ENCODE measurements around the gene EGFR. TPM values are rescaled to one million over a fixed set of nuclear protein-coding genes. Genes with fewer than 3 reads are reported as not detected.

EGFR gene
- total and polyA plus RNA-seq, 11 donors: 2.3 to 29.6 (median 7.0) TPM

DNA sequence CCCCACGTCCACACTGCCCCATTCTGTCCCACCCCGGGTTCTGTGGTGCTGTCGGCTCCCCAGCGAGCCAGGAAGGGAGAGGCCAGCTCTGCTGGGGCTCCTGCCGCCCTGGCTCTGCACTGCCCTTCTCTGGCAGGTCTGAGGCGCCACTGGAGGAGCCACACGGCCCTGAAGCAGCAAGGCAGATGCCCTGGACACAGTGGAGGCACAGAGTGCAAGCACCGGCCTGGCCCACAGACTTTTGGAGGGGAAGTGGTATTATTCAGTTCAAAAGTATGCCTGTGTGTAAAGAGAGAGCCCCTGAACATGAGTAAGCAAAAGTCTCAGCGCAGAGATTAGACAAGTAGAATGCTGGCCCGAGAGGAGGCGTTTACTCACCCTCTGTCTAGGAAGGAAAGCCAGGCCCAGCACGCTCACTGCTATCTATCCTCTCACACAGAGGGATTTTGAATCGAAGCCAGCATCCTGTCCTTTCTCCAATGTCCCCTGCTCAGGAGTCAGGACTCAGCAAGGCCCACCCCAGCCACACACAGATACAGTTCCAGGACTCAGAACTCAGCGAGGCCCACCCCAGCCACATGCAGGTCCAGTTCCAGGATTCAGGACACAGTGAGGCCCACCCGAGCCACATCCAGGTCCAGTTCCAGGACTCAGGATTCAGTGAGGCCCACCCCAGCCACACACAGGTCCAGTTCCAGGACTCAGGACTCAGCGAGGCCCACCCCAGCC lies 115.0 kb downstream of the EGFR start:
- no peak overlapping the region for H3K4me3 ChIP-seq
- TF ChIP-seq POLR2A (IDR thresholded peaks at IDR 0.05): no peak
- TF ChIP-seq, protein P1, sequence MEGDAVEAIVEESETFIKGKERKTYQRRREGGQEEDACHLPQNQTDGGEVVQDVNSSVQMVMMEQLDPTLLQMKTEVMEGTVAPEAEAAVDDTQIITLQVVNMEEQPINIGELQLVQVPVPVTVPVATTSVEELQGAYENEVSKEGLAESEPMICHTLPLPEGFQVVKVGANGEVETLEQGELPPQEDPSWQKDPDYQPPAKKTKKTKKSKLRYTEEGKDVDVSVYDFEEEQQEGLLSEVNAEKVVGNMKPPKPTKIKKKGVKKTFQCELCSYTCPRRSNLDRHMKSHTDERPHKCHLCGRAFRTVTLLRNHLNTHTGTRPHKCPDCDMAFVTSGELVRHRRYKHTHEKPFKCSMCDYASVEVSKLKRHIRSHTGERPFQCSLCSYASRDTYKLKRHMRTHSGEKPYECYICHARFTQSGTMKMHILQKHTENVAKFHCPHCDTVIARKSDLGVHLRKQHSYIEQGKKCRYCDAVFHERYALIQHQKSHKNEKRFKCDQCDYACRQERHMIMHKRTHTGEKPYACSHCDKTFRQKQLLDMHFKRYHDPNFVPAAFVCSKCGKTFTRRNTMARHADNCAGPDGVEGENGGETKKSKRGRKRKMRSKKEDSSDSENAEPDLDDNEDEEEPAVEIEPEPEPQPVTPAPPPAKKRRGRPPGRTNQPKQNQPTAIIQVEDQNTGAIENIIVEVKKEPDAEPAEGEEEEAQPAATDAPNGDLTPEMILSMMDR (IDR thresholded peaks at IDR 0.05): peak in 1 of 12 donors; percentile 17
- intact Hi-C loops (cut with DNase I): loop anchor here in 4 of 10 donors (1.0 to 10.0 kb wide), 6 partner anchors 40 to 121 kb away; no protein-coding TSS in a partner anchor
- H3K27me3 ChIP-seq: no peaks in the 10 kb centered on the region
- 38 to 47% (median 41%) methylated on average over 13 to 16 of the region's 16 CpGs for WGBS, 4 donors
- peaks cover 13 to 53% (median 43%) of the 10 kb centered on the region in 12 donors for H3K4me1 ChIP-seq
- ATAC-seq: peak; percentile 61 to 90 (median 85)
- peaks cover 0 to 14% (median 0%) of the 10 kb centered on the region in 12 donors for H3K9me3 ChIP-seq
- peak overlapping the region; percentile 31 to 89 (median 75) for H3K27ac ChIP-seq
- peak; percentile 53 to 89 (median 79) for DNase-seq
- H3K36me3 ChIP-seq: no peaks in the 10 kb centered on the region

DNA sequence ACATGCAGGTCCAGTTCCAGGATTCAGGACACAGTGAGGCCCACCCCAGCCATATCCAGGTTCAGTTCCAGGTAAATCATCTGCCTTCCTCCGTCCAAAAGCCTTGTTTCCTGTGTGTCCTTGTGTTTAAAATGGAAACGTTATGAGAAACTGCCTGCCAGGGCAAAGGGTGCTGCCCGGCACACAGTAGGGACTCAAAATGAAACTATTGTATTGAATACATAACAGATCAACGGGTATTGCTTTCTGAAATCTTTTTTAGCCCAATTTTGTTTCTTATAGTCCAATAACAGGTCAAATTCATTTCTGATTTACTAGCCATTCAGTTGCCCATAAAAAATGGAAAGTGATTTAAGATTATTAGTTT lies 115.5 kb downstream of the EGFR start:
- Histone ChIP-seq H3K27ac (peak overlapping the region; percentile 31 to 89 (median 75)), H3K4me1 (peaks cover 13 to 47% (median 38%) of the 10 kb centered on the region in 12 donors), H3K4me3 (no peak overlapping the region), H3K9me3 (peaks cover 0 to 15% (median 0%) of the 10 kb centered on the region in 12 donors), H3K27me3 (no peaks in the 10 kb centered on the region), H3K36me3 (no peaks in the 10 kb centered on the region)
- ATAC-seq (no peak), DNase-seq (no peak)
- 82 to 93% (median 90%) methylated on average over 4 of the region's 4 CpGs for WGBS, 4 donors
- intact Hi-C loops (cut with DNase I): loop anchor here in 4 of 10 donors (5.0 to 10.0 kb wide), 5 partner anchors 58 to 120 kb away; no protein-coding TSS in a partner anchor
- TF ChIP-seq, protein P1 (IDR thresholded peaks at IDR 0.05): no peak
- TF ChIP-seq POLR2A (IDR thresholded peaks at IDR 0.05): no peak

DNA sequence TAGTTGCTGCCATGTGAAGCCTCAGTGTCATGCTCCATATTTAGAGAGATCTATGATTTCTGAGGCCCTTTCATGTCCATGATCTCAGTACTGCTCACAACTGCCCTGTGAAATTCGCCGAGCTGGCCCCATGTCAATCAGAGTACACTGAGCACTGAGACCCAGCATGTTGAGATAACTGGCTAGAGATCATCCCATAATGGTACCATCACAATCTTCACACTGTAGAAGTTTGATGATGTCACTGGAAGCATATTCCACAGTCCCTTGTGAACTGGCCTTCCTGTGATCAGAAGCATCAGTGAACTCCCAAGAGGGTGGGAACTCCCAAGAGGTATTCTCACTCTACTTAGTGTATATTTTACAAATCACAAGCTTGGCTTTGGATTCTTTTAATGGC lies 116.0 kb downstream of the EGFR start:
- Histone ChIP-seq H3K9me3 (peaks cover 0 to 15% (median 0%) of the 10 kb centered on the region in 12 donors), H3K4me1 (peaks cover 8 to 44% (median 35%) of the 10 kb centered on the region in 12 donors), H3K27me3 (no peaks in the 10 kb centered on the region), H3K4me3 (no peak overlapping the region), H3K27ac (peak overlapping the region in 7 of 12 donors; percentile 30 to 85 (median 73)), H3K36me3 (no peaks in the 10 kb centered on the region)
- intact Hi-C loops (cut with DNase I): loop anchor here in 4 of 10 donors (5.0 to 10.0 kb wide), 5 partner anchors 58 to 120 kb away; no protein-coding TSS in a partner anchor
- TF ChIP-seq, protein P1 (IDR thresholded peaks at IDR 0.05): no peak
- TF ChIP-seq POLR2A (IDR thresholded peaks at IDR 0.05): no peak
- DNase-seq (no peak), ATAC-seq (no peak)
- 40 to 95% (median 78%) methylated on average over 2 of the region's 2 CpGs for WGBS, 4 donors

DNA sequence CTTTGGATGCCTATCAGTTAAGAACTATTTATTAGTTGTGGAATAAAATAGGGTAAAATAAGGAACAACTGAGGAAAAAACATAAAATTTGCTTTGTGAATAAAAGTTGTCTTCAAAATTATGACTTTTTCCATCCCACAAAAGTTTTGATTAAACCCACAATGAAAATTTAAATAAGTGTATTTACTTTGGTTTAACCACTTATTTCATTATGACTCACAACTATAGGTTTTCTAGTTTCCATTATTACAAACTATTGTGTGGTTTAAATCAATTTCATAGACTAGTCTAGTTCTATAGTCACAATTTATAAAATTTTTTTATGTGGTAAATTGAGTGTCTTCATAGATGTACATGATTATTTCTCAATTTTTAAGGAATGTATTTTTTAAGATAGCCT lies 116.6 kb downstream of the EGFR start:
- TF ChIP-seq POLR2A (IDR thresholded peaks at IDR 0.05): no peak
- TF ChIP-seq, protein P1 (IDR thresholded peaks at IDR 0.05): no peak
- Histone ChIP-seq H3K36me3 (no peaks in the 10 kb centered on the region), H3K27ac (no peak overlapping the region), H3K27me3 (no peaks in the 10 kb centered on the region), H3K4me1 (peaks cover 7 to 44% (median 33%) of the 10 kb centered on the region in 12 donors), H3K4me3 (no peak overlapping the region), H3K9me3 (peaks cover 0 to 15% (median 0%) of the 10 kb centered on the region in 12 donors)
- no peak for ATAC-seq
- intact Hi-C loops (cut with DNase I): loop anchor here in 1 of 10 donors (10.0 kb wide), 2 partner anchors 71 to 119 kb away; no protein-coding TSS in a partner anchor
- no peak for DNase-seq

All from heart left ventricle (tissue), 16 donors.